Measurements from ENCODE around the gene APMAP.

The APMAP gene

DNA sequence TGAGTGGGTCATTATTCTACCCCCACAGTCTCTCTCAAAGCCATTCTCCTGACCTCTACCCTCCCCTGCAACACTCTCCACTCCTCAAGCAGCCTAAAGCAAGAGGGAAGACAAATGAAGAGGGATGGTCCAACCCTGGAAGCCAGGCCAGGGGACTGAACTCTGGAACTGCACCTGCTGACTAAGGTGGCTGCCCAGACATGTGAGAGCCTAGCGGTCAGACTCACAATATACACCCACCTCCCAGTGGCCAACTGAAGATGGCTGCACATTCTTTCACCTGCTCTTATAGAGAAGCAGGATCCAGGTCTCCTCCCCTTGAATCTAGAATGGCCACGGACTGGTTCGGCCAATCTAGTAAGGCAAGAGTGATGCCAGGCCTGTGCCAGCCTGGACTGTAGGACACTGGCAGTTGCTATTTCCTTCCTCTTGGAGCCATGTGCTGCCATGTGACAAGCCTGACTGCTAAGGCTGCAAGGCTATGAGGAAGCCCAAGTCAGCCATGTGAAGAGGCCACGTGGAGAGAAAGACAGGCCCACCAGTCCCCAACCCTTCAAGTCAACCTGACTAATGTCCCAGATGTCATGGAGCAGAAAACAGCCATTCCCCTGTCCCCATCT lies 33.5 kb upstream of the APMAP start:
- no peaks in the 10 kb centered on the region for H4K20me1 ChIP-seq (ENCODE audit: insufficient read depth)
- no peak overlapping the region for H3K4me2 ChIP-seq
- H2AFZ ChIP-seq (ENCODE audit: low read depth), result no peak overlapping the region
- H3K27me3 ChIP-seq (ENCODE audit: insufficient read depth, low read depth), result no peaks in the 10 kb centered on the region
- H3K79me2 ChIP-seq (ENCODE audit: insufficient read depth, low read depth), result no peaks in the 10 kb centered on the region
- no peak overlapping the region for H3K4me3 ChIP-seq (IDR thresholded peaks at IDR 0.05; ENCODE audit: insufficient read depth, low read depth, low read length)
- H3K27ac ChIP-seq, result no peak overlapping the region
- no peaks in the 10 kb centered on the region for H3K4me1 ChIP-seq (ENCODE audit: low read depth, poor library complexity, severe bottlenecking)
- H3K9ac ChIP-seq, result no peak overlapping the region
- TF ChIP-seq, protein P1, sequence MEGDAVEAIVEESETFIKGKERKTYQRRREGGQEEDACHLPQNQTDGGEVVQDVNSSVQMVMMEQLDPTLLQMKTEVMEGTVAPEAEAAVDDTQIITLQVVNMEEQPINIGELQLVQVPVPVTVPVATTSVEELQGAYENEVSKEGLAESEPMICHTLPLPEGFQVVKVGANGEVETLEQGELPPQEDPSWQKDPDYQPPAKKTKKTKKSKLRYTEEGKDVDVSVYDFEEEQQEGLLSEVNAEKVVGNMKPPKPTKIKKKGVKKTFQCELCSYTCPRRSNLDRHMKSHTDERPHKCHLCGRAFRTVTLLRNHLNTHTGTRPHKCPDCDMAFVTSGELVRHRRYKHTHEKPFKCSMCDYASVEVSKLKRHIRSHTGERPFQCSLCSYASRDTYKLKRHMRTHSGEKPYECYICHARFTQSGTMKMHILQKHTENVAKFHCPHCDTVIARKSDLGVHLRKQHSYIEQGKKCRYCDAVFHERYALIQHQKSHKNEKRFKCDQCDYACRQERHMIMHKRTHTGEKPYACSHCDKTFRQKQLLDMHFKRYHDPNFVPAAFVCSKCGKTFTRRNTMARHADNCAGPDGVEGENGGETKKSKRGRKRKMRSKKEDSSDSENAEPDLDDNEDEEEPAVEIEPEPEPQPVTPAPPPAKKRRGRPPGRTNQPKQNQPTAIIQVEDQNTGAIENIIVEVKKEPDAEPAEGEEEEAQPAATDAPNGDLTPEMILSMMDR (conservative IDR thresholded peaks at IDR 0.05; ENCODE audit: low read depth, low read length), result no peak
- no peaks in the 10 kb centered on the region for H3K36me3 ChIP-seq (ENCODE audit: insufficient read depth)

DNA sequence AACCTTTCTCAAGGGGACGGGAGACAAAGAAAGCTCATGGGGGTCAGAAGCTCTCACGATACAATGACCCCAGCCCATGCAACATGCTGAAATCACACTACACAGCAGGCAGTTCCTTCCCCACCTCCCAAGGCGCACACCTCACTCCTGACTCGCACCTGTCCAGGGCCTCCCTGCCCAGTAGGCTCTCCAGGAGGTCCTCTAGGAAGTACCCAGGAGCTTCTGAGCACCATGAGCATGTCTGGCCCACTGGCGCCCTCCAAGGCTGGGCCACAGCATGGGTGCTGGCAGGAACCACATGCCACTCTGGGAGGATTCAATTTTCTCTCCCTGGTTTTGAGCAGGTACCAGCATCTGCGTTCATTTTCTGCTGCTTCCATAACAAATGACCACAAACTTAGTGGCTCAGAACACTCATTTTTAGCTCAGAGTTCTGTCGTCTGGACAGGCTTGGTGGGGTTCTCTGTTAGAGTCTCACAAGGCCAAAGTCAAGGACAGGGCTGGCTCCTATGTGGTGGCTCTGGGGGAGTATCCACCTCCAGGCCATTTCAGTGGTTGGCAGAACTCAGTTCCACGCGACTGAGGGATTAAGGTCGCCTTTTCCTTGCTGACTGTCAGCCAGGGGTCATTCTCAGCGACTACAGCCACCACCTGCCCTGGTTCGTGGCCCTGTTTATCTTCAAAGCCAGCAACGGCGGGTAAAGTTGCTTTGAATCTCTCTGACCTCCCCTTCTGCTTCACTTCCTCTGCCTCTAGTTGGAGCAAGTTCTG lies 32.7 kb upstream of the APMAP start:
- no peaks in the 10 kb centered on the region for H4K20me1 ChIP-seq (ENCODE audit: insufficient read depth)
- H3K4me3 ChIP-seq (IDR thresholded peaks at IDR 0.05; ENCODE audit: insufficient read depth, low read depth, low read length), result no peak overlapping the region
- no peaks in the 10 kb centered on the region for H3K27me3 ChIP-seq (ENCODE audit: insufficient read depth, low read depth)
- H3K4me2 ChIP-seq, result no peak overlapping the region
- H3K9ac ChIP-seq, result no peak overlapping the region
- H3K27ac ChIP-seq, result no peak overlapping the region
- H2AFZ ChIP-seq (ENCODE audit: low read depth), result no peak overlapping the region
- H3K36me3 ChIP-seq (ENCODE audit: insufficient read depth), result no peaks in the 10 kb centered on the region
- TF ChIP-seq, protein P1 (conservative IDR thresholded peaks at IDR 0.05; ENCODE audit: low read depth, low read length), result no peak
- no peaks in the 10 kb centered on the region for H3K4me1 ChIP-seq (ENCODE audit: low read depth, poor library complexity, severe bottlenecking)
- no peaks in the 10 kb centered on the region for H3K79me2 ChIP-seq (ENCODE audit: insufficient read depth, low read depth)

DNA sequence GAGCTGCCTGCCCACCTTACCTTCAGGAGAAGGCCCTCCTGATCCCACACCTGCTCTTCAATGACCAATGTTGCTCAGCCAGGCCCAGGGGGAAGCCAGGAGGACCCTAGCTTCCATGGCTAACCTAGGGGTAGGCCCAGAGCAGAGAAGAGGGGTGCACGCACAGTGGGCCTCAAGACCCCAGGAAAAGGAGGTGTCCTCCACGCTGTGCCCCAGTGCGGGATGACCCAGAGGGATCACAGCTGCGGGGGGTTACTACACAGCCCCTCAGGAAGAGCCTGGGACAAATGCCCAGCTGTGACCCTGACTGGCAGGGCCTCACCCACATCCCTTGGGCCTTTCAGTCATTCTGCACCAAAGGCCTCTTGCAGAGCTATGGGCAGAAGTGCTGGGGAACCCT lies 31.6 kb upstream of the APMAP start:
- no peaks in the 10 kb centered on the region for H4K20me1 ChIP-seq (ENCODE audit: insufficient read depth)
- no peak overlapping the region for H3K4me3 ChIP-seq (IDR thresholded peaks at IDR 0.05; ENCODE audit: insufficient read depth, low read depth, low read length)
- H3K4me2 ChIP-seq, result no peak overlapping the region
- TF ChIP-seq, protein P1 (conservative IDR thresholded peaks at IDR 0.05; ENCODE audit: low read depth, low read length), result no peak
- no peak overlapping the region for H2AFZ ChIP-seq (ENCODE audit: low read depth)
- H3K79me2 ChIP-seq (ENCODE audit: insufficient read depth, low read depth), result no peaks in the 10 kb centered on the region
- no peak overlapping the region for H3K27ac ChIP-seq
- H3K4me1 ChIP-seq (ENCODE audit: low read depth, poor library complexity, severe bottlenecking), result no peaks in the 10 kb centered on the region
- no peak overlapping the region for H3K9ac ChIP-seq
- no peaks in the 10 kb centered on the region for H3K36me3 ChIP-seq (ENCODE audit: insufficient read depth)
- no peaks in the 10 kb centered on the region for H3K27me3 ChIP-seq (ENCODE audit: insufficient read depth, low read depth)

DNA sequence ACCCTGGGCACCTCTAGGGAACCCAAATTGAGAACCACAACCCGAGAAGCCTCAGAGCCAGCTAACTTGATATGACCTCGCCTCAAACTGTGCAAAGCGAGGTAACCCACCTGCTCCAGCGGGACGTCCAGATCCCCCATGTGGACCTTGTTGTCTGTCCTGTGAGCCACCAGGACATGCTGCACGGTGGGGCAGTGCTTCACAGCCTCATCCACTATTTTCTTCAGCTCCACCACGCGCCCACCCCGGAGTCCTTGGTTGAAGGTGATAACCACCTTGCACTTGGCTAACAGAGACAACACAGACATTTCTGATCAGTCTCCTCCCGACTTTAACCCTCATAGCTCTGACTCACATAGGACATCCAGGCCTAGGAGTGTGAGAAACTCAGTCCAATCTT lies 30.8 kb upstream of the APMAP start:
- Histone ChIP-seq H3K79me2 (ENCODE audit: insufficient read depth, low read depth) (no peaks in the 10 kb centered on the region), H3K4me3 (IDR thresholded peaks at IDR 0.05; ENCODE audit: insufficient read depth, low read depth, low read length) (no peak overlapping the region), H3K27me3 (ENCODE audit: insufficient read depth, low read depth) (no peaks in the 10 kb centered on the region), H3K36me3 (ENCODE audit: insufficient read depth) (no peaks in the 10 kb centered on the region), H2AFZ (ENCODE audit: low read depth) (no peak overlapping the region), H3K9ac (no peak overlapping the region), H3K4me1 (ENCODE audit: low read depth, poor library complexity, severe bottlenecking) (no peaks in the 10 kb centered on the region), H3K27ac (no peak overlapping the region), H4K20me1 (ENCODE audit: insufficient read depth) (no peaks in the 10 kb centered on the region), H3K4me2 (no peak overlapping the region)
- TF ChIP-seq, protein P1 (conservative IDR thresholded peaks at IDR 0.05; ENCODE audit: low read depth, low read length), result no peak

All from KMS-11 (cell line).